HT1080 (cell line): Measurements from ENCODE around the gene NPIPA1. TPM values are rescaled to one million over a fixed set of nuclear protein-coding genes. Genes with fewer than 3 reads are reported as not detected.
"Not testable (repeated sequence)": the region's sequence is repeated elsewhere in the genome, so short reads cannot be mapped to it uniquely, and the experiment has no call there.

Source experiments
- DNase-seq: peaks from one replicate; pipeline ENCODE4 v3.0.0-alpha.2; 2015; ENCODE audit warnings: low read depth
- total RNA-seq: library from RNA; depleted of rRNA; stranded (reverse); fragments of >200 nt; shearing (Covaris generic); gene quantifications from 2 replicates; pipeline ENCODE4 v1.2.3, GENCODE V29; 2014

The NPIPA1 gene
- total RNA-seq, 1 experiment from 2014 or later, result 16.3 TPM

DNA sequence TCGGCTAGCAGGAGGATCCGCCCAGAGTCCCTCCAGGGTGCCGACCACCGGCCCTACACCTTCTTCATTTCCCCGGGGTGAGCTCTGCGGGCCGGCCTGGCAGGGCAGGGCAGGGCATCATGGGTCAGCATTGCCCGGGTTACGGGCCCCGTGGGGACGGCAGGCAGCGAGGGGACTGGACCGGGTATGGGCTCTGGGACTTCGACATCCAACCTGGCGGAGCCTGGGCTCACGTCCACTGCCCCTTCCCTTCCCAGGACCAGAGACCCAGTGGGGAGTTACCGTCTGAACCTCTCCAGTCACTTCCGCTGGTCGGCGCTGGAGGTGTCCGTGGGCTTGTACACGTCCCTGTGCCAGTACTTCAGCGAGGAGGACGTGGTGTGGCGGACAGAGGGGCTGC lies 7.0 kb upstream of the NPIPA1 start:
- DNase-seq, result not testable (repeated sequence)

DNA sequence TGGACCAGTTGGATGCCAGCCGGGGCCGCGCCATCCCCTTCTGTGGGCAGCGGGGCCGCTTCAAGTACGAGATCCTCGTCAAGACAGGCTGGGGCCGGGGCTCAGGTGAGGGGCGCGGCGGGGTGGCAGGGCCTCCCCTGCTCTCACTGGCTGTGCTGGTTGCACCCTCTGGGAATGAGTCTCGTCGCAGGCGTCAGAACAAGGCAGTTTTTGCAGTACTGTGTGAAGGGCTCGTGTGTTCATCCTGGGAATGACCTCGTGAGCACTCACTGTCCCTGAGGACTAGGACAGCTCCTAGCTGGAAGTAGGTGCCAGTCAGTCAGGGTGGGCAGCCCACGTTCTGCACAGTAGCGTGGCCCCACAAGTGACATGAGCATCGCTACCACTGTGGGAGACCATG lies 6.3 kb upstream of the NPIPA1 start:
- not testable (repeated sequence) for DNase-seq

DNA sequence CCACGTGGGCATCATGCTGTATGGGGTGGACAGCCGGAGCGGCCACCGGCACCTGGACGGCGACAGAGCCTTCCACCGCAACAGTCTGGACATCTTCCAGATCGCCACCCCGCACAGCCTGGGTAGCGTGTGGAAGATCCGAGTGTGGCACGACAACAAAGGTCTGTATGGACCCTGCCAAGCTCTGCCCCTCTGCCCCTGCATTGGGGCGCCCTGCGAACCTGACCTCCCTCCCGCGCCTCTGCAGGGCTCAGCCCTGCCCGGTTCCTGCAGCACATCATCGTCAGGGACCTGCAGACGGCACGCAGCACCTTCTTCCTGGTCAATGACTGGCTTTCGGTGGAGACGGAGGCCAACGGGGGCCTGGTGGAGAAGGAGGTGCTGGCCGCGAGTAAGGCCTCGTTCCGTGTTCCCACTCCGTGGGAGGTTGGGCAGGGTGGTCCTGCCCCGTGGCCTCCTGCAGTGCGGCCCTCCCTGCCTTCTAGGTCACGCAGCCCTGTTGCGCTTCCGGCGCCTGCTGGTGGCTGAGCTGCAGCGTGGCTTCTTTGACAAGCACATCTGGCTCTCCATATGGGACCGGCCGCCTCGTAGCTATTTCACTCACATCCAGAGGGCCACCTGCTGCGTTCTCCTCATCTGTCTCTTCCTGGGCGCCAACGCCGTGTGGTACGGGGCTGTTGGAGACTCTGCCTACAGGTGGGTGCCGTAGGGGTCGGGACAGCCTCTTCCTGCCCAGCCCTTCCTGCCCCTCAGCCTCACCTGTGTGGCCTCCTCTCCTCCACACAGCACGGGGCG lies 4.5 kb upstream of the NPIPA1 start:
- DNase-seq, result not testable (repeated sequence)

DNA sequence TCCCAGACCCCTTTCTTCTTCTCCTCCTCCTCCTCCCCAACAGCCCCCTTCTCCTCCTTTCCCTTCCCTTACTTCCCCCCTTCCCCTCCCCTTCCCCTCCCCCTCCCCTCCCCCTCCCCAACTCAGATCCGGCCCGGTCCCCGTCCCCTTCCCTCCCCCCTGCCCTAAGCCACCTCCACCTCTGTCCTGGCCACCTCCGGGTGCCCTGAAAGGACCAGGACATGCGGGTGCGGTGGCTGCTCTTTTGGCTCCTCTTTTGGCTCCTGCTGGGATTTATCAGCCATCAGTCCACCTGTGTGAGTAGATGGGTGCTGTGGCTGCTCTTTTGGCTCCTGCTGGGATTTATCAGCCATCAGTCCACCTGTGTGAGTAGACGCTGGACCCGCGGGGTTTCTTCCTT lies 751 bp downstream of the NPIPA1 start:
- not testable (repeated sequence) for DNase-seq

DNA sequence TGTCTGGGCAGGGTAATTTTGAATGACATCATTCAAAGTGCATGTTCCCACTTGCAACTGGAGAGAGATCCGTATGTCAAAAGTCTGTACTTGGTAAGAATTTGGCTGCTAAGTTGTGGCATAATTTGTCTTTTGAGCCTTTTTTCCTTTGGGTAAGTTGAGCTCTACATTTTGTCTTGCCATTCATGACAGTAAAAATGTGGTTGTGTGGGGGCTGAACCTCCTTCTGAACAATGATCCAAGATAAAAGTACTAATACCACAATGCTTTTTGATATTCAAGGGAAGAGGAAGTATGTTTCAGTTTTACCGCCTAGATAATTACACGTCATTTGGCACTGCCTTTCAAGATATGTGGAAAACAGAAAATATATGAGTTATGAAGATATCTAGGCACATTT lies 5.4 kb downstream of the NPIPA1 start:
- not testable (repeated sequence) for DNase-seq

DNA sequence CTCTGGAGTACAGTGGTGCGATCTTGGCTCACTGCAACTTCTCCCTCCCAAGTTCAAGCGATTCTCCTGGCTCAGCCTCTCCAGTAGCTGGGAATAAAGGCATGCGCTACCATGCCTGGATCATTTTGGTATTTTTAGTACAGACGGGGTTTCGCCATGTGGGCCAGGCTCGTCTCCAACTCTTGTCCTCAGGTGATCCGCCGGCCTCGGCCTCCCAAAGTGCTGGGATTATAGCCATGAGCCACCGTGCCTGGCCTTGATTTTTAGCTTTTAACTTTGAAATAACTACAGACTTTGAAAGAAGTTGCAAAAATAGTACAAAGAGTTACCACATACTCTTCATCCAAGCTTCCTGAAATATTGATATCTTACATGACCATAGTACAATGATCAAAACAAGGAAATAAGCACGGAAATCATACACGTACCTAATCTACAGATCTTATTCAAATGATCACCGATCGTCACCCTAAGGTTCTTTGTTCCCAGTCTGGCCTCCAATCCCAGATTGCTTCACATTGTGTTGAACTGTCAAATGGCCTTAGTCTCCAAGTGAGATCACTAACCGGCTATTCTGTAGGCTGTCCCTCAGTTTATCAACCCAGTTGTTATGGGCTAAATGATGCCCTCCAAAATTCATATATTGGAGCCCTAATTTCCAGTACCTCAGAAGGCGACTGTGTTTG lies 18.4 kb downstream of the NPIPA1 start:
- DNase-seq, result no peak

DNA sequence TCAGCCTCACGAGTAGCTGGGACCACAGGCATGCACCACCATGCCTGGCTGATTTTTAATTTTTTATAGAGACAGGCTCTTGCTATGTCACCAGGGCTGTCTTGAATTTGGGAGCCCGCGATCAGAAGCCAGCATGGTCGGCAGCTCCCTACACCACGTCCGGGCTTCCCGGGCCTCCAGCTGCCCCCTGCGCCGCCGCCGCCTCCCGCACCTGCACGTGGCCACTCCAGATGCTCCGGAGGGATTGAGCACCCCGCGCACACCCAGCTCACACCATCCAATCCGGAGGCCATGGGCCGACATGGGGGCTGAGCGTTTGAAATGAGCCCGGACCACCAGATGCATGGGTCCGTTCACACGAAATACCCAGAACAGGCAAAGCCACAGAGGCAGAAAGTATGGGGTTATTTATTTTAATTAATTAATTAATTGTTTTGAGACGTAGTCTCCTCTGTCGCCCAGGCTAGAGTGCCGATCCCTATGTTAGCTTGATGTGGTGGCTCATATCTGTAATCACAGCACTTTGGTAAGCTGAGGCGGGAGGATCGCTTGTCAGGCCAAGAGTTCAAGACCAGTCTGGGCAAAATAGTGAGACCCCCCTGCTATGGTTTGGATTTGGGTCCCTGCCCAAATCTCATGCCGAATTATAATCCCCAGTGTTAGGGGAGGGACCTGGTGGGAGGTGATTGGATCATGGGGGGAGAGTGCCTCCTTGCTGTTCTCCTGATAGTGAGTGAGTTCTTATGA lies 20.5 kb downstream of the NPIPA1 start:
- DNase-seq, result no peak

DNA sequence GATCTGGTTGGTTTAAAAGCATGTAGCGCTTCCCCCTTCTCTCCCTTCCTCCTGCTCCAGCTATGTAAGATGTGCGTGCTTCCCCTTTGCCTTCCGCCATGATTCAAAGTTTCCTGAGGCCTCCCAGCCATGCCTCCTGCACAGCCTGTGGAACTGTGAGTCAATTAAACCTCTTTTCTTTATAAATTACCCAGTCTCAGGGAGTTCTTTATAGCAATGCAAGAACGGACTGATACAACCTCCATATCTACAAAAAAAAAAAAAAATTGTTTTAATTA lies 21.0 kb downstream of the NPIPA1 start:
- no peak for DNase-seq

DNA sequence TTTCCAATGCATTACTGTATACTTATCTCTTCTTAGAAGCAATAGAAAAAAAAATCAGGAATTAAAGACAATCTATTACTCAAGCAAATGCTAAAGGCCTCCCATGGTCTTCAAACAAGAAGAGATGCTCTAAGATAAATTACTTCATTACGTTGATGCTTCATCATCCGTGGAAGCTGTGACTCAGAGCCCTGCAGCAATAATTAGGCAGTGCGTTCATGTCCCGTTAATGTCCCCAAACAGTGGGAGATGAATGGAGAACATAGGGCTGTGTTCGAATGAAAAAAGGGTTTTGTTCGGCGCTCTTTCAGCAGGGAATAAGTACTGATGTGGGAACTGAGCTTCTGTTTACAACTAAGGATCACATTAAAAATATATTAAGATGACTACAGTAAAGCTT lies 21.7 kb downstream of the NPIPA1 start:
- no peak for DNase-seq

DNA sequence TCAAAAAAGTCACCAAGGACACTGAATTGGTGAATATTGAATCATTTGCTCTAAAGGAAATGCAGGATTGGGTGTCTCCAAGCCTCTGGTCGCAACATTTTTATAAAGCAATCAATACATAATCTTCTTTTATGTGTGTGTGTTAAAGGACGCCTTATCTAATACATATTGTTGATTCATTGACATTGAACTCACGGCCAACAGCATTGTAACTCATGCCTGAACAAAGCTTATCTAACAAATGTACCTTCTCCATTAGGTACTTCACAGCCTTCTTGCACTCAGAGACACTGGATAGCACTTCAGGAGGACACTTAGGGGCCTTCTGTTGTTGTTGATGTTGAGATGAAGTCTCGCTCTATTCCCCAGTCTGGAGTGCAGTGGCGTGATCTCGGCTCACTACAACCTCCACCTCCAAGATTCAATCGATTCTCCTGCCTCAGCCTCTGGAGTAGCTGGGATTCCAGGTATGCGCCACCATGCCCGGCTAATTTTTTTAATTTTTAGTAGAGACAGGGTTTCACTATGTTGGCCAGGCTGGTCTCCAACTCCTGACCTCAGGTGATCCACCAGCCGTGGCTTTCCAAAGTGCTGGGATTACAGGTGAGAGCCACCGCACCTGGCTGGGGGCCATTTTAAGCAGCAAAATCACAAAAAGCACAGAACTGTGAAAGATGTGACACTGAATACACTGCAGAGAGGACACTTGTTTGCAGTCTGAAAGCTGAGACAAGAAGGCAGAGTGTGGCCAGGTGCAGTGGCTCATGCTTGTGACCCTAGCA lies 24.4 kb downstream of the NPIPA1 start:
- no peak for DNase-seq

DNA sequence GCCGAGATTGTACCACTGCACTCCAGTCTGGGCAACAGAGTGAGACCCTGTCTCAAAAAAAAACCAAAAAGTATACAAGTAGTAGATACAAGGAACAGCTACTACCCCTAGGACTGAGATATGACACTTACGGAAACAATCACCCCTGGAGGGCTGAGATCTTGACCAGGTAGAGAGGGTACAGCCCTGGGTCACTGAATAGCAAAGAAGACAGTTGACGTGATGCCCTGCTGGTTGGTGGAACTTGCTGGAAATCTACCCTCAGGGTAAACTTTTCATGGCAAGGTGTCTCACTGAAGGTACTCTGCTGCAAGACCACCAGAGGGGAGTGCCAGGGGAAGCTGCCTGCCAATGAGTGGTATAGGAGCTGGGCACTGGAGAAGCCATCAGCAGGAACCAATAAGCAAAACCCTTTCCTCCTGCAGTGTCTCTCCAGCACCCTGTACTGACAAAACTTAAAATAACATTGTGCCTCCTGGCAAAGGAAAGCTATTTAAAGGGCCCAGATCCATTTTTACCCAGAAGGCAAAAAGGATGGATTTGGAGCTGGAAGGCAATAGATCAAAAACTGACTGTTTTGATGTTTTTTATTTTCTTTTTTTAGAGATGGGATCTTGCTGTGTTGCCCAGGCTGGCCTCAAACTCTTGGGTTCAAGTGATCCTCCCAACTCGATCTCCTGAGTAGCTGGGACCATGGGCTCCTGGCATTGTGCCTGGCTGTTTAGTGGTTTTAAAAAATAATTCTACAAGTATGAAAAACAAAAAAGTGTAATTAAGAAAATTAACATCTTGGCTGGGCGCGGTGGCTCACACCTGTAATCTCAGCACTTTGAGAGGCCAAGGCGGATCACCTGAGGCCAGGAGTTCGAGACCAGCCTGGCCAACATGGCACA lies 26.3 kb downstream of the NPIPA1 start:
- no peak for DNase-seq

DNA sequence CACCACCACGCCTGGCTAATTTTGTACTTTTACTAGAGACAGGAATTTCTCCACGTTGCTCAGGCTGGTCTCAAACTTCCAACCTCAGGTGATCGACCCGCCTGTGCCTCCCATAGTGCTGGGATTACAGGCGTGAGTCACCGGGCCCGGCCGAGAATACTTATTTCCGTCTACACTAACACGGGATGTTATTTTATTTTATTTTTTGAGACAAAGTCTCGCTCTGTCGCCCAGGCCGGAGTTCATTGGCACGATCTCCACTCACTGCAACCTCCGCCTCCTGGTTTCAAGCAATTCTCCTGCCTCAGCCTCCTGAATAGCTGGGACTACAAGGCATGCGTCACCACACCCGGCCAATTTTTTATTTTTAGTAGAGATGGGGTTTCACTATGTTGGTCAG lies 28.1 kb downstream of the NPIPA1 start:
- no peak for DNase-seq

DNA sequence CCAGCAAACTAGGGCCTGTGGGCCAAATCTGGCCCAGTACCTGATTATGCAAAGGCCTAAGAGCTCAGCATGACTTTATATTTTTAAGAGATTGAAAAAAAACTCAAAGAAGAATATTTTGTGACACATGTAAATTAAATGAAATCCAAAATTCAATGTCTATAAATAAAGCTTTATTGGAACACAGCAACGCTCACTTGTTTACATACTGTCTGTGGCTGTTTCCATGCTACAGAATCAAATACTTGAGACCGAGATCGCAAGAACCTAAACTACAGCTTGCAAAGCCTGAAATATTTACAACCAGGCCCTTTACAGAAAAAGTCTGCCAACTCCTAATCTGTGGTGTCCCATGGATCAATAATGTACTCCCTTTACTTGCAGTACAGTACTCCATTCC lies 32.6 kb downstream of the NPIPA1 start:
- DNase-seq, result not testable (repeated sequence)

DNA sequence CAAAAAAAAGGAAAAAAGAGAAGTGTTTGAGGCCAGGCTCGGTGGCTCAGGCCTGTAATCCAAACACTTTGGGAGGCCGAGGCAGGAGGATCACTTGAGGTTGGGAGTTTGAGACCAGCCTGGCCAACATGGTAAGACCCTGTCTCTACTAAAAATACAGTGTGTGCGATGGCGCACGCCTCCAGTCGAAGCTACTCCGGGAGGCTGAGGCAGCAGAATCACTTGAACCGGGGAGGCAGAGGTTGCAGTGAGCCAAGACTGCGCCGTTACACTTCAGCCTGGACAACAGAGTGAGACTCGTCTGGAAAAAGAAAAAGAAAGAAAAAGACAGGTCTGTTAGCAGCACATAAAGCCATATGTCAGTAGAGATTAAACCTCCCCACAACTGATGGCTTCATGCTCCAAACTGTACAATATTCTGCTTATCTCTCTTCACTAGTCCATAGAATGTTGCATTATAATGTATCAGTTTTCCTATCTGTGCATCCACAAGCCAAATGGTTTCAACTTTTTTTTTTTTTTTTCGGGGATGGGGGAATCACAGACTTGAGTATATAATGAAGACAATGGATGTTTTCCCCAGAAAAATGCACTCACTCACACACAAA lies 34.5 kb downstream of the NPIPA1 start:
- not testable (repeated sequence) for DNase-seq

DNA sequence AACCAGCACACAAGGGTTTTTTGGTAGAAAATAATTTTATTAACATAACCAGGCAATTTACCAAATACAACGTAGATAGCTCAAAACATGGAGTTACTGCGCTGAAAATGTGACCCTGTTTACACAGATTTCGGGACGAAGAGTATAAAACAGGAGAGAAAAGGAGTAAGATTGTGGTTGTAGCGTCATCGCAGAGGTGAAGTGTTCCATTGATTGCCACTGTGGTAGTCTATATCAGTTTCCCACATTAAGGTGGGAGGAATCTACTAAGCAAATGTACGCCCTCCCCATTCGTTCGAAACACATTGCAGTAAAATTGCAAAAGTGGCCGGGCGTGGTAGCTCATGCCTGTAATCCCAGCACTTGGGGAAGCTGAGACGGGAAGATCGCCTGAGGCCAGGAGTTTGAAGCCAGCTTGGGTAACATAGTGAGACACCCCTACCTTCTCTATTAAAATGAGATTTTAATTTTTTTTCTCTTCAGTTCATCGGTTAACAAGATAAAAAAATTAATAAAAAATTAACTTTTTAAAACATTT lies 36.6 kb downstream of the NPIPA1 start:
- DNase-seq, result not testable (repeated sequence)

DNA sequence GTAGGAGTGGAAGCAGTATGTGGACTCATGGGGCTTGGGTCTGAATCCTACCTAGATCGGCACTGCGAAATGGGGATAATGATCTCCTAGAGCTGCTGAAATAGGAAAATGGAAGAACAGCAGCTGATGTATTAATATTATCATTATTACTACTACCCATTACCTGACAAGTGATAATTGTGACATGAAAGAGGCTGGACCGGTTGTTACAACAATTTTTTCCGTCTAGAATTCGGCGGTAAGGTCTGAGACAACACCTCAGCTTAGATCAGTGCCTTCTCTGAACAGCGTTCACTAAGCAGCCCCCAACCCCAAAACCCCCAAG lies 37.0 kb downstream of the NPIPA1 start:
- peak; percentile 32 for DNase-seq

DNA sequence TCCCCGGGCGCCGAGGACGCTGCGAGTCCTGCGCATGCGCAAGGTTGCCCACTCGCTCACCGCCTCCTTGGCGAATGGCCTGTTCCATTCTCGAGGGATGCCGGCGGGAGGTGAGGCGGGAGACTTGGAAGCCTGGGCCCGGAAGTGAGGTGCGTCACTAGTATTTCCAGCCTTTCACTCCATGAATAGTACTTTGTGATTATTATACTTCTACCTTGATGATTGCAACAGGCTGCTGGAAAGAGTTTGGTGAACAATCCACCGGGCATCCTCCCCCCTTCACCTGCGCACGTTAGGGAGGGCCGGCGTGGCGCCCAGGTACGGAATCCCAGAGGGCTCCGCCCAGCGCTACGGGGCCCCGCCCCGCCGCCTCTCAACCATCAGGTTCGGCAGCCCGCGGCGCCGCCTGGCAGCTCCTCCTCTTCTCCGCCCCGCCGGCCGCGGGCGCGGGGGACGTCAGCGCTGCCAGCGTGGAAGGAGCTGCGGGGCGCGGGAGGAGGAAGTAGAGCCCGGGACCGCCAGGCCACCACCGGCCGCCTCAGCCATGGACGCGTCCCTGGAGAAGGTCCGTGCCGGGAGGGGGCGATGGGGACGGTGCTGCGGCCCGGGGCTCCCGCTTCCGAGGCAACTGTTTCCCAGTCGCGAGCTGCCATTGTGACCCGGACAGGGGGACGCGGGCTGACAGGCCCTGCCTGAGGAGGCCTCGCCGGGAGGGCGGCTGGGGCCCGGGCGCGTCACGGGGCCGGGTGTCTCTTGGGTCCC lies 37.6 kb downstream of the NPIPA1 start, which contains the start of gene PDXDC1:
PDXDC1 (plus strand) TSS at position 371 of the 762 bp plus-strand sequence; CDS start at position 545, 174 bp downstream.
- DNase-seq, result peak; percentile 84

DNA sequence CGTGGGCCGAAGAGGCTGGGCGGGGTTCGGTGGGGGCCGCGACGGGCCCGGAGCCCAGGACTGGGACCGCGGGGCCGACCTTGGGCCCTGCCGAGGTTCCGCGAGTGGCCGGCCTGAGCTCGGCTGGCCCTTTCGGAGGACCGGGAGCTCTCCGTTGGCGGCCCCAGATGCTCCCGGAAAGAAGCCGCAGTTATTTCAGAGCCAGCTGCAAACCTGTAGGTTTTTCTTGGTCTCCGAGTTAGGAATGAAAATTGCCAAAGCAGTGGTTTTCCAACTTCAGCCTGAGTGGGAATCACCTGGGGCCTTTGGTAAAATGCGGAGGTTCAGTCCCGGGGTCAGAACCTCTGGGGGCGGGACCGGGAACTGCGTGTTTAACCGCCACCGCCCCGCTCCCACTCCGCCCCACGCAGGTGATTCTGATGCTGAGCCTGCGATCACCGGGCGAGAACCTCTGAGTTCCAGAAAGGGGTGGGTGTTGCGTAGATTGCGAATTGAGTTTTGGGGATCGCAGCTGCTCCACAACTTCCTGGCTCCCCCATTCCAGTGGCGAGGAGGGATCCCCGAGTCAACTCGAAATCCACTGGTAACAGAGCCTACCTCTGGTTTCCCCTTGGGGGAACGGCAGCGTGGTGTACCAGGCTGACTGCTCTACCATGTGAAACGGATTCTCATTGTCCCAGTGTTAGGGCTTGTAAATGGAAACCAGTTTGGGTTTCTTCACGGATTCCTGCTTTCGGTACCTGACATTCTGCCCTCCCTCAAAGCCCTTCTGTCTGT lies 38.4 kb downstream of the NPIPA1 start:
- DNase-seq, result not testable (repeated sequence)
